ENCODE results near the gene TST.

- no peak for TF ChIP-seq CTCF (IDR thresholded peaks at IDR 0.05; ENCODE audit: poor library complexity, severe bottlenecking)
- no peak for TF ChIP-seq MXI1 (conservative IDR thresholded peaks at IDR 0.05; ENCODE audit: poor library complexity, severe bottlenecking)
- TF ChIP-seq EZH2 (IDR thresholded peaks at IDR 0.05; ENCODE audit: borderline replicate concordance, insufficient read depth, low read length, poor library complexity, severe bottlenecking), result no peak
- no peak for TF ChIP-seq EP300 (conservative IDR thresholded peaks at IDR 0.05; ENCODE audit: poor library complexity, severe bottlenecking)
Observed at GRCh38 chr22:37012956-37013355, 6.3 kb downstream of the TST start.
